ENCODE measurements around the gene KREMEN2. TPM values are rescaled to one million over a fixed set of nuclear protein-coding genes. Genes with fewer than 3 reads are reported as not detected.

KREMEN2 gene
- total and polyA plus RNA-seq, 5 donors from 2014 or later: not detected

- peak overlapping the region in 1 of 3 donors; percentile 38 for H3K27ac Mint-ChIP-seq
- peaks cover 9 to 33% (median 17%) of the 10 kb centered on the region in 4 donors for H3K4me1 Mint-ChIP-seq
- H3K9me3 Mint-ChIP-seq: no peaks in the 10 kb centered on the region
These were observed 40.8 kb downstream of the KREMEN2 start for GRCh38 chr16:3004781-3005284.

GRCh38 chr16:3007059-3007956, 43.2 kb downstream of the KREMEN2 start:
- DNase-seq: peak in 1 of 3 donors; percentile 56
- H3K36me3 ChIP-seq (ENCODE audit: control insufficient read depth, insufficient read depth, low read length): no peaks in the 10 kb centered on the region
- Mint-ChIP-seq H3K4me1 (peaks cover 9 to 33% (median 17%) of the 10 kb centered on the region in 4 donors), H3K36me3 (no peaks in the 10 kb centered on the region), H3K27ac (peak overlapping the region in 2 of 3 donors; percentile 42 to 54), H3K27me3 (peaks cover 25% of the 10 kb centered on the region), H3K4me3 (peak overlapping the region; percentile 38 to 81 (median 71)), H3K9me3 (no peaks in the 10 kb centered on the region)
- H3K9me3 ChIP-seq (ENCODE audit: control insufficient read depth in 2 of 2, low read length in 2 of 2): no peaks in the 10 kb centered on the region
- H3K4me1 ChIP-seq (ENCODE audit: control insufficient read depth, insufficient read depth, low read length, poor library complexity, severe bottlenecking): peaks cover 33% of the 10 kb centered on the region
- H3K27me3 ChIP-seq (ENCODE audit: control insufficient read depth, insufficient read depth, low read length): no peaks in the 10 kb centered on the region
- ATAC-seq (ENCODE audit: low read depth in 2 of 2): no peak
- H3K4me3 ChIP-seq (ENCODE audit: low read depth, low read length): no peak overlapping the region
- no peak overlapping the region for H3K27ac ChIP-seq (ENCODE audit: insufficient read depth, low read length, poor library complexity, severe bottlenecking)

More at GRCh38 chr16:3004781-3005284, 40.8 kb downstream of the KREMEN2 start:
- H3K27ac ChIP-seq (ENCODE audit: insufficient read depth, low read length, poor library complexity, severe bottlenecking): no peak overlapping the region
- no peak for DNase-seq
- ATAC-seq (ENCODE audit: low read depth in 2 of 2): no peak
- no peaks in the 10 kb centered on the region for H3K36me3 ChIP-seq (ENCODE audit: control insufficient read depth, insufficient read depth, low read length)
- H3K4me3 ChIP-seq (ENCODE audit: low read depth, low read length): no peak overlapping the region
- Mint-ChIP-seq H3K27me3 (peaks cover 24% of the 10 kb centered on the region), H3K36me3 (no peaks in the 10 kb centered on the region), H3K4me3 (peak overlapping the region; percentile 19 to 84 (median 77))
- H3K9me3 ChIP-seq (ENCODE audit: control insufficient read depth in 2 of 2, low read length in 2 of 2): no peaks in the 10 kb centered on the region
- H3K27me3 ChIP-seq (ENCODE audit: control insufficient read depth, insufficient read depth, low read length): no peaks in the 10 kb centered on the region
- H3K4me1 ChIP-seq (ENCODE audit: control insufficient read depth, insufficient read depth, low read length, poor library complexity, severe bottlenecking): peaks cover 33% of the 10 kb centered on the region

GRCh38 chr16:3007957-3008689, 44.0 kb downstream of the KREMEN2 start:
- Mint-ChIP-seq H3K4me1 (peaks cover 5 to 33% (median 17%) of the 10 kb centered on the region in 4 donors), H3K27ac (peak overlapping the region in 2 of 3 donors; percentile 10 to 42), H3K36me3 (no peaks in the 10 kb centered on the region), H3K9me3 (no peaks in the 10 kb centered on the region), H3K27me3 (peaks cover 26% of the 10 kb centered on the region), H3K4me3 (peak overlapping the region; percentile 68 to 81 (median 76))
- H3K9me3 ChIP-seq (ENCODE audit: control insufficient read depth in 2 of 2, low read length in 2 of 2): no peaks in the 10 kb centered on the region
- no peak for ATAC-seq (ENCODE audit: low read depth in 2 of 2)
- DNase-seq: peak in 1 of 3 donors; percentile 28
- peaks cover 33% of the 10 kb centered on the region for H3K4me1 ChIP-seq (ENCODE audit: control insufficient read depth, insufficient read depth, low read length, poor library complexity, severe bottlenecking)
- H3K36me3 ChIP-seq (ENCODE audit: control insufficient read depth, insufficient read depth, low read length): no peaks in the 10 kb centered on the region
- H3K27ac ChIP-seq (ENCODE audit: insufficient read depth, low read length, poor library complexity, severe bottlenecking): no peak overlapping the region
- H3K27me3 ChIP-seq (ENCODE audit: control insufficient read depth, insufficient read depth, low read length): no peaks in the 10 kb centered on the region
- no peak overlapping the region for H3K4me3 ChIP-seq (ENCODE audit: low read depth, low read length)

GRCh38 chr16:3008690-3009037, 44.6 kb downstream of the KREMEN2 start:
- H3K27ac ChIP-seq (ENCODE audit: insufficient read depth, low read length, poor library complexity, severe bottlenecking): no peak overlapping the region
- Mint-ChIP-seq H3K27ac (no peak overlapping the region), H3K27me3 (peaks cover 26% of the 10 kb centered on the region), H3K36me3 (no peaks in the 10 kb centered on the region), H3K4me3 (peak overlapping the region in 2 of 4 donors; percentile 3 to 81), H3K9me3 (no peaks in the 10 kb centered on the region), H3K4me1 (peaks cover 3 to 33% (median 16%) of the 10 kb centered on the region in 4 donors)
- no peak overlapping the region for H3K4me3 ChIP-seq (ENCODE audit: low read depth, low read length)
- H3K27me3 ChIP-seq (ENCODE audit: control insufficient read depth, insufficient read depth, low read length): no peaks in the 10 kb centered on the region
- no peaks in the 10 kb centered on the region for H3K36me3 ChIP-seq (ENCODE audit: control insufficient read depth, insufficient read depth, low read length)
- H3K9me3 ChIP-seq (ENCODE audit: control insufficient read depth in 2 of 2, low read length in 2 of 2): no peaks in the 10 kb centered on the region
- ATAC-seq (ENCODE audit: low read depth in 2 of 2) (no peak), DNase-seq (no peak)
- H3K4me1 ChIP-seq (ENCODE audit: control insufficient read depth, insufficient read depth, low read length, poor library complexity, severe bottlenecking): peaks cover 30% of the 10 kb centered on the region

GRCh38 chr16:3009568-3010390, 45.7 kb downstream of the KREMEN2 start:
- H3K4me3 Mint-ChIP-seq: peak overlapping the region in 2 of 4 donors; percentile 8 to 38
- Histone ChIP-seq H3K4me3 (ENCODE audit: low read depth, low read length) (no peak overlapping the region), H3K4me1 (ENCODE audit: control insufficient read depth, insufficient read depth, low read length, poor library complexity, severe bottlenecking) (peaks cover 28% of the 10 kb centered on the region), H3K9me3 (ENCODE audit: control insufficient read depth in 2 of 2, low read length in 2 of 2) (no peaks in the 10 kb centered on the region), H3K27me3 (ENCODE audit: control insufficient read depth, insufficient read depth, low read length) (no peaks in the 10 kb centered on the region), H3K27ac (ENCODE audit: insufficient read depth, low read length, poor library complexity, severe bottlenecking) (no peak overlapping the region), H3K36me3 (ENCODE audit: control insufficient read depth, insufficient read depth, low read length) (no peaks in the 10 kb centered on the region)
- peaks cover 0 to 29% (median 15%) of the 10 kb centered on the region in 4 donors for H3K4me1 Mint-ChIP-seq
- H3K27me3 Mint-ChIP-seq: peaks cover 31% of the 10 kb centered on the region
- no peak overlapping the region for H3K27ac Mint-ChIP-seq
- DNase-seq (no peak), ATAC-seq (ENCODE audit: low read depth in 2 of 2) (no peak)
- H3K9me3 Mint-ChIP-seq: no peaks in the 10 kb centered on the region
- H3K36me3 Mint-ChIP-seq: no peaks in the 10 kb centered on the region

- Histone ChIP-seq H3K9me3 (ENCODE audit: control insufficient read depth in 2 of 2, low read length in 2 of 2) (no peaks in the 10 kb centered on the region), H3K27ac (ENCODE audit: insufficient read depth, low read length, poor library complexity, severe bottlenecking) (no peak overlapping the region), H3K4me1 (ENCODE audit: control insufficient read depth, insufficient read depth, low read length, poor library complexity, severe bottlenecking) (peaks cover 24% of the 10 kb centered on the region), H3K27me3 (ENCODE audit: control insufficient read depth, insufficient read depth, low read length) (no peaks in the 10 kb centered on the region), H3K4me3 (ENCODE audit: low read depth, low read length) (no peak overlapping the region), H3K36me3 (ENCODE audit: control insufficient read depth, insufficient read depth, low read length) (no peaks in the 10 kb centered on the region)
- no peak overlapping the region for H3K27ac Mint-ChIP-seq
- peak overlapping the region in 1 of 4 donors; percentile 8 for H3K4me3 Mint-ChIP-seq
- no peaks in the 10 kb centered on the region for H3K36me3 Mint-ChIP-seq
- H3K4me1 Mint-ChIP-seq: peaks cover 0 to 26% (median 14%) of the 10 kb centered on the region in 4 donors
- no peaks in the 10 kb centered on the region for H3K9me3 Mint-ChIP-seq
- H3K27me3 Mint-ChIP-seq: peaks cover 34% of the 10 kb centered on the region
- DNase-seq: no peak
- ATAC-seq (ENCODE audit: low read depth in 2 of 2): no peak
These were observed 46.4 kb downstream of the KREMEN2 start for GRCh38 chr16:3010510-3010909.

- no peak for ATAC-seq (ENCODE audit: low read depth in 2 of 2)
- Histone ChIP-seq H3K36me3 (ENCODE audit: control insufficient read depth, insufficient read depth, low read length) (no peaks in the 10 kb centered on the region), H3K27ac (ENCODE audit: insufficient read depth, low read length, poor library complexity, severe bottlenecking) (no peak overlapping the region), H3K27me3 (ENCODE audit: control insufficient read depth, insufficient read depth, low read length) (no peaks in the 10 kb centered on the region), H3K4me3 (ENCODE audit: low read depth, low read length) (no peak overlapping the region), H3K4me1 (ENCODE audit: control insufficient read depth, insufficient read depth, low read length, poor library complexity, severe bottlenecking) (peaks cover 18% of the 10 kb centered on the region), H3K9me3 (ENCODE audit: control insufficient read depth in 2 of 2, low read length in 2 of 2) (no peaks in the 10 kb centered on the region)
- peaks cover 34% of the 10 kb centered on the region for H3K27me3 Mint-ChIP-seq
- DNase-seq: no peak
- H3K4me1 Mint-ChIP-seq: peaks cover 0 to 19% (median 8%) of the 10 kb centered on the region in 4 donors
- H3K36me3 Mint-ChIP-seq: no peaks in the 10 kb centered on the region
- no peaks in the 10 kb centered on the region for H3K9me3 Mint-ChIP-seq
- no peak overlapping the region for H3K27ac Mint-ChIP-seq
- H3K4me3 Mint-ChIP-seq: peak overlapping the region in 1 of 4 donors; percentile 32
These were observed 48.2 kb downstream of the KREMEN2 start for GRCh38 chr16:3012246-3012645.
